ENCODE measurements around the gene PES1.
"Not testable (repeated sequence)": the region's sequence is repeated elsewhere in the genome, so short reads cannot be mapped to it uniquely, and the experiment has no call there.

The PES1 gene

GRCh38 chr22:30561402-30562189 lies 30.1 kb downstream of the PES1 start:
- Histone ChIP-seq H3K4me3 (ENCODE audit: low read depth in 1 of 2, low read length in 2 of 2) (no peak overlapping the region), H3K4me1 (ENCODE audit: insufficient read depth, low read length) (no peaks in the 10 kb centered on the region), H3K27me3 (ENCODE audit: control insufficient read depth in 1 of 2, insufficient read depth in 2 of 2, low read length in 2 of 2) (peaks cover 0 to 8% of the 10 kb centered on the region in 2 donors), H3K36me3 (ENCODE audit: insufficient read depth, low read length) (no peaks in the 10 kb centered on the region), H3K27ac (ENCODE audit: low read depth, low read length) (no peak overlapping the region), H3K9ac (ENCODE audit: low read length) (no peak overlapping the region), H3K9me3 (ENCODE audit: low read length) (no peaks in the 10 kb centered on the region)

GRCh38 chr22:30560643-30561202 lies 31.0 kb downstream of the PES1 start:
- H3K4me3 ChIP-seq (ENCODE audit: low read depth in 1 of 2, low read length in 2 of 2); H3K4me1 ChIP-seq (ENCODE audit: insufficient read depth, low read length); H3K36me3 ChIP-seq (ENCODE audit: insufficient read depth, low read length); H3K27ac ChIP-seq (ENCODE audit: low read depth, low read length); H3K9me3 ChIP-seq (ENCODE audit: low read length); H3K9ac ChIP-seq (ENCODE audit: low read length); H3K27me3 ChIP-seq (ENCODE audit: control insufficient read depth in 1 of 2, insufficient read depth in 2 of 2, low read length in 2 of 2): not testable (repeated sequence)

GRCh38 chr22:30559889-30560288 lies 31.8 kb downstream of the PES1 start:
- Histone ChIP-seq H3K27ac (ENCODE audit: low read depth, low read length) (no peak overlapping the region), H3K9ac (ENCODE audit: low read length) (no peak overlapping the region), H3K4me1 (ENCODE audit: insufficient read depth, low read length) (no peaks in the 10 kb centered on the region), H3K4me3 (ENCODE audit: low read depth in 1 of 2, low read length in 2 of 2) (no peak overlapping the region), H3K27me3 (ENCODE audit: control insufficient read depth in 1 of 2, insufficient read depth in 2 of 2, low read length in 2 of 2) (peaks cover 0 to 8% of the 10 kb centered on the region in 2 donors), H3K36me3 (ENCODE audit: insufficient read depth, low read length) (no peaks in the 10 kb centered on the region), H3K9me3 (ENCODE audit: low read length) (no peaks in the 10 kb centered on the region)

- H3K27me3 ChIP-seq (ENCODE audit: control insufficient read depth in 1 of 2, insufficient read depth in 2 of 2, low read length in 2 of 2), result peaks cover 0 to 5% of the 10 kb centered on the region in 2 donors
- no peaks in the 10 kb centered on the region for H3K4me1 ChIP-seq (ENCODE audit: insufficient read depth, low read length)
- H3K4me3 ChIP-seq (ENCODE audit: low read depth in 1 of 2, low read length in 2 of 2), result no peak overlapping the region
- H3K27ac ChIP-seq (ENCODE audit: low read depth, low read length), result no peak overlapping the region
- H3K9ac ChIP-seq (ENCODE audit: low read length), result no peak overlapping the region
- H3K36me3 ChIP-seq (ENCODE audit: insufficient read depth, low read length), result no peaks in the 10 kb centered on the region
- no peaks in the 10 kb centered on the region for H3K9me3 ChIP-seq (ENCODE audit: low read length)
Observed at GRCh38 chr22:30557243-30557642, 34.5 kb downstream of the PES1 start.

- H3K27me3 ChIP-seq (ENCODE audit: control insufficient read depth in 1 of 2, insufficient read depth in 2 of 2, low read length in 2 of 2), result peaks cover 0 to under 1% of the 10 kb centered on the region in 2 donors
- H3K27ac ChIP-seq (ENCODE audit: low read depth, low read length), result no peak overlapping the region
- no peak overlapping the region for H3K9ac ChIP-seq (ENCODE audit: low read length)
- H3K4me1 ChIP-seq (ENCODE audit: insufficient read depth, low read length), result no peaks in the 10 kb centered on the region
- no peaks in the 10 kb centered on the region for H3K36me3 ChIP-seq (ENCODE audit: insufficient read depth, low read length)
- H3K4me3 ChIP-seq (ENCODE audit: low read depth in 1 of 2, low read length in 2 of 2), result no peak overlapping the region
- H3K9me3 ChIP-seq (ENCODE audit: low read length), result no peaks in the 10 kb centered on the region
Observed at GRCh38 chr22:30556388-30556787, 35.3 kb downstream of the PES1 start.

- no peaks in the 10 kb centered on the region for H3K27me3 ChIP-seq (ENCODE audit: control insufficient read depth in 1 of 2, insufficient read depth in 2 of 2, low read length in 2 of 2)
Observed at GRCh38 chr22:30555282-30556210, 36.2 kb downstream of the PES1 start.

GRCh38 chr22:30553971-30554370 lies 37.7 kb downstream of the PES1 start:
- H3K4me1 ChIP-seq (ENCODE audit: insufficient read depth, low read length), result no peaks in the 10 kb centered on the region
- no peak overlapping the region for H3K9ac ChIP-seq (ENCODE audit: low read length)
- H3K9me3 ChIP-seq (ENCODE audit: low read length), result no peaks in the 10 kb centered on the region
- no peaks in the 10 kb centered on the region for H3K27me3 ChIP-seq (ENCODE audit: control insufficient read depth in 1 of 2, insufficient read depth in 2 of 2, low read length in 2 of 2)
- no peak overlapping the region for H3K27ac ChIP-seq (ENCODE audit: low read depth, low read length)
- no peak overlapping the region for H3K4me3 ChIP-seq (ENCODE audit: low read depth in 1 of 2, low read length in 2 of 2)
- no peaks in the 10 kb centered on the region for H3K36me3 ChIP-seq (ENCODE audit: insufficient read depth, low read length)

More at GRCh38 chr22:30555282-30556210, 36.2 kb downstream of the PES1 start:
- no peak overlapping the region for H3K4me3 ChIP-seq (ENCODE audit: low read depth in 1 of 2, low read length in 2 of 2)
- no peaks in the 10 kb centered on the region for H3K4me1 ChIP-seq (ENCODE audit: insufficient read depth, low read length)
- H3K27ac ChIP-seq (ENCODE audit: low read depth, low read length), result no peak overlapping the region
- H3K9me3 ChIP-seq (ENCODE audit: low read length), result no peaks in the 10 kb centered on the region
- H3K36me3 ChIP-seq (ENCODE audit: insufficient read depth, low read length), result no peaks in the 10 kb centered on the region
- no peak overlapping the region for H3K9ac ChIP-seq (ENCODE audit: low read length)

- Histone ChIP-seq H3K27ac (ENCODE audit: low read depth, low read length) (no peak overlapping the region), H3K27me3 (ENCODE audit: control insufficient read depth in 1 of 2, insufficient read depth in 2 of 2, low read length in 2 of 2) (no peaks in the 10 kb centered on the region), H3K9me3 (ENCODE audit: low read length) (no peaks in the 10 kb centered on the region), H3K9ac (ENCODE audit: low read length) (no peak overlapping the region), H3K4me3 (ENCODE audit: low read depth in 1 of 2, low read length in 2 of 2) (no peak overlapping the region), H3K4me1 (ENCODE audit: insufficient read depth, low read length) (no peaks in the 10 kb centered on the region), H3K36me3 (ENCODE audit: insufficient read depth, low read length) (no peaks in the 10 kb centered on the region)
Observed at GRCh38 chr22:30552719-30553118, 39.0 kb downstream of the PES1 start.

GRCh38 chr22:30551813-30552212 lies 39.9 kb downstream of the PES1 start:
- H3K4me3 ChIP-seq (ENCODE audit: low read depth in 1 of 2, low read length in 2 of 2); H3K36me3 ChIP-seq (ENCODE audit: insufficient read depth, low read length); H3K9ac ChIP-seq (ENCODE audit: low read length); H3K9me3 ChIP-seq (ENCODE audit: low read length); H3K27ac ChIP-seq (ENCODE audit: low read depth, low read length); H3K27me3 ChIP-seq (ENCODE audit: control insufficient read depth in 1 of 2, insufficient read depth in 2 of 2, low read length in 2 of 2); H3K4me1 ChIP-seq (ENCODE audit: insufficient read depth, low read length): not testable (repeated sequence)

GRCh38 chr22:30547188-30547587 lies 44.5 kb downstream of the PES1 start:
- Histone ChIP-seq H3K27ac (ENCODE audit: low read depth, low read length) (no peak overlapping the region), H3K27me3 (ENCODE audit: control insufficient read depth in 1 of 2, insufficient read depth in 2 of 2, low read length in 2 of 2) (peaks cover 0 to 24% of the 10 kb centered on the region in 2 donors), H3K4me1 (ENCODE audit: insufficient read depth, low read length) (no peaks in the 10 kb centered on the region), H3K9me3 (ENCODE audit: low read length) (no peaks in the 10 kb centered on the region), H3K4me3 (ENCODE audit: low read depth in 1 of 2, low read length in 2 of 2) (no peak overlapping the region), H3K9ac (ENCODE audit: low read length) (no peak overlapping the region), H3K36me3 (ENCODE audit: insufficient read depth, low read length) (no peaks in the 10 kb centered on the region)

GRCh38 chr22:30546616-30547015 lies 45.1 kb downstream of the PES1 start, which contains the start of gene SEC14L6:
SEC14L6 (minus strand) TSS chr22:30546741; CDS start chr22:30546682, 59 bp downstream.
- no peaks in the 10 kb centered on the region for H3K9me3 ChIP-seq (ENCODE audit: low read length)
- H3K9ac ChIP-seq (ENCODE audit: low read length), result no peak within 1 kb of the TSS
- H3K36me3 ChIP-seq (ENCODE audit: insufficient read depth, low read length), result no peaks in the 10 kb centered on the region
- no peaks in the 10 kb centered on the region for H3K4me1 ChIP-seq (ENCODE audit: insufficient read depth, low read length)
- peaks cover 0 to 30% of the 10 kb centered on the region in 2 donors for H3K27me3 ChIP-seq (ENCODE audit: control insufficient read depth in 1 of 2, insufficient read depth in 2 of 2, low read length in 2 of 2)
- H3K4me3 ChIP-seq (ENCODE audit: low read depth in 1 of 2, low read length in 2 of 2), result no peak within 1 kb of the TSS
- H3K27ac ChIP-seq (ENCODE audit: low read depth, low read length), result no peak within 1 kb of the TSS

All from muscle layer of colon (tissue), 2 donors.